GM19468 (cell line): ENCODE measurements around the gene NEO1.

Experiments
- ATAC-seq: cut with Tn5 transposase; IDR thresholded peaks from one replicate; pipeline ENCODE4 v1.9.1; 2021; ENCODE audit warnings: mild to moderate bottlenecking, moderate library complexity, moderate number of reproducible peaks; ENCODE audit not compliant: unreplicated experiment; ENCODE audit errors: extremely low read depth

NEO1 gene

GRCh38 chr15:73338058-73338457 is 285.8 kb downstream of the NEO1 start:
- ATAC-seq: no peak

GRCh38 chr15:73338606-73339374 is 286.5 kb downstream of the NEO1 start:
- ATAC-seq: no peak

- ATAC-seq: no peak
Observed at GRCh38 chr15:73340502-73341192, 288.4 kb downstream of the NEO1 start.

GRCh38 chr15:73341886-73342600 is 289.8 kb downstream of the NEO1 start:
- ATAC-seq: no peak

GRCh38 chr15:73344056-73344455 is 291.8 kb downstream of the NEO1 start:
- ATAC-seq: no peak

GRCh38 chr15:73345658-73346057 is 293.4 kb downstream of the NEO1 start:
- no peak for ATAC-seq

- no peak for ATAC-seq
Observed at GRCh38 chr15:73346735-73347312, 294.6 kb downstream of the NEO1 start.

GRCh38 chr15:73349191-73349590 is 296.9 kb downstream of the NEO1 start:
- ATAC-seq: no peak

GRCh38 chr15:73352082-73352481 is 299.8 kb downstream of the NEO1 start:
- no peak for ATAC-seq

GRCh38 chr15:73353734-73354133 is 301.5 kb downstream of the NEO1 start:
- no peak for ATAC-seq

GRCh38 chr15:73354241-73354640 is 302.0 kb downstream of the NEO1 start:
- ATAC-seq: no peak
